NCI-H345 treated with DMSO at 0.1 percent for 48 hours (cell line): ENCODE measurements around the gene TSSC4.

Source experiments
- DNase-seq: peaks from one replicate; lab custom pipeline; 2025; ENCODE audit not compliant: unreplicated experiment; lab: John Stamatoyannopoulos, UW

TSSC4 gene

GRCh38 chr11:2368851-2369180, 31.7 kb upstream of the TSSC4 start:
- DNase-seq: no peak

DNA sequence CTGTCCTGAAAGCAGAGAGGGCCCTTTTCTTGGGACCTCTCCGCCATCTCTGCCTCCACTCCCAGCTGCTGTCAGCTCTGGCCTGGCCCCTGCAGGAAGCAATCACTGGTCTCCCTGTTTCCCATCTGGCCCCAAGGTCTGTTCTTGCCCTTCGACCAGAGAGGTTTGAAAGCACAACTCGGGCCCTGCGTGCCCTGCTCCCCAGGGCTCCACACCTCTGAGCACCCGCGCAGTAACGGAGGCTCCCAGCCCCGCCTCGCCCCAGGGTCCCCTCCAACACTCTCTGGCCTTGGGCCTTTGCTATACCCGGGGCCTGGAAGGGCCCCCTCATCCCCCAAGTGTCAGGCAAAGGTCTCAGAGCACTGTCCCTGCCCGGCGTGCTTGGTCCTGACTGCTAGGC, 31.2 kb upstream of the TSSC4 start:
- DNase-seq: no peak

- no peak for DNase-seq
Measured at GRCh38 chr11:2369896-2370295, 30.7 kb upstream of the TSSC4 start.

- no peak for DNase-seq
Measured at GRCh38 chr11:2374456-2375201, 25.9 kb upstream of the TSSC4 start.

GRCh38 chr11:2375341-2375853, 25.2 kb upstream of the TSSC4 start:
- no peak for DNase-seq

DNA sequence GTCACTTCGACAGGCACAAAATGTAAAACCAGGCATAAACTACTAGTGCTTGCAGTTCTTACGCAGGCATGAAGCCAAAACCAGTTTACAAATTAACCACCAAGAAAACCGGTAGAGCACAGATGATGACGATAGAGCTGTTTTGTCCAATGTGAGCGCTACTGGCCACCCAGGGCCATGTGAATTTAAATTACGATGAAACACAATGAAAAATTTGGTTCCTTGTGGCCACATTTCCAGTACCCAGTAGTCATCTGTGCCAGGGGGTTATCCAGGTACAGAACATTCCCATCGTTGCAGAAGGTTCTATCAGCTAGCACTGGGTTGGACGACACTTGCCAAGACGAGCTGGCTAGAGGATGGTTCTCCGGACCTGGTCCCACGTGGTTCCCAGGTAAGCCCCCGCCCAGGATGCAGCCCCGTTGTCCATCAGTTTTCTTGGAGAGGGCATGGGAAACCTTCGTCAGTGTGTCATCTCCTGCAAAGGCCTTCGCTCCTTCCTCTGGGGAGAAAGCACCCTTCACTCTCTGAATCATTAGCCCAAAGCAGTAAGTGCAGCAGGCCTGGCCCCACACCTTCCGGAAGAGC, 24.5 kb upstream of the TSSC4 start:
- DNase-seq: no peak

- no peak for DNase-seq
Measured at GRCh38 chr11:2376751-2377451, 23.6 kb upstream of the TSSC4 start, which contains the start of gene CD81. TSS of gene CD81 (plus strand) at chr11:2377310. CDS start at chr11:2377550, 240 bp downstream.

GRCh38 chr11:2377511-2378443, 22.8 kb upstream of the TSSC4 start:
- DNase-seq: no peak

GRCh38 chr11:2378527-2379210, 21.9 kb upstream of the TSSC4 start:
- DNase-seq: no peak

DNA sequence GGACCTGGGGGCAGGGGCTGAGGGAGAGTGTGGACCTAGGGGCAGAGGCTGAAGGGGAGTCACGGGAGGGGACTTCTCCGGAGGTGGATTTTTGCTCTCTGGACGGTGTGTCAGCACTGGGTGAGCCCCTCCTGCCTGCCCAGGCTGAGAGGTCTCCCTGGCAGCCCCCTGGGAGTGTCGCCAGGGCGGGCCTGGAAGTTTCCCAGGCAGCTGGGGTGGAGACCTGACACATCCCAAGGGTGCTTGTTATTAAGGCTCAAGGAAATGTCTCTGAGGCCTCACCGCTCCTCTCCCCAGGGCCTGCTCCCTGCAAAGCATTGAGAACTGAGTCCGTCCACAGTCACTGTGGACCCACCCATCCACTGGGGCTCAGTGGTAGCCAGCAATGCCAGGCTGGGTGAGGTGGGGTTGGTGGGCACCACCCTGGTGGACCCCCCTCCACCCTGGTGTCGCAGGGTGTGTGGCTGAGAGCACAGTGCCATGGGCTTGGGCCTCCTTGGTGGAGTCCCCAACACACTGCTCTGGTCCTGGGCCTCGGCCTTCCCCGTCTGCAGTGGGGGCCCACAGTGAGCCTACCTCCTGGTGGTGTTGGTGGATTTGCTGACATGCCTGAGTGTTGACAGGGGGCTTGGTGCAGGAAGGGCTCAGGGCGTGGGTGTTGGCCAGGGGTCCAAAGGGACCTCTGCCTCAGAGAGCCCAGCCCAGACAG, 20.9 kb upstream of the TSSC4 start:
- DNase-seq: no peak

DNA sequence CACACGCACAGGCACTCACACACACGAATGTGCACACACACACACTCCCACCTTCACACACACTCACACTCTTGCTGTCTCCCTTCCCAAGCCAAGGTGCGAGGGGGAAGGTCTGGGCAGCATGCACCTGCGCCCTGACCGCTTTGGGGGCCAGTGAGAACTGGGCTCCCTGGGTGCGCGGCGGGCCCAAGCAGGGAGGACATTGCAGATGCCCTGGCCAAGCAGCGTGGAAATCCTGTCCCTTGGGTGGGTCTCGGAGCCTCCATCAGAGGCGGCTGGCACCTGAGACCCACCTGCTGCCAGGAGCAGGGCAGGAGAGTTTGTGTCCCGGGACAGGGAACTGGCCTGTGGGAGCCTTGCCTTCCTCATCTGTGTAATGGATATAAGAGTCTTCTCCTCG, 20.2 kb upstream of the TSSC4 start:
- DNase-seq: no peak

DNA sequence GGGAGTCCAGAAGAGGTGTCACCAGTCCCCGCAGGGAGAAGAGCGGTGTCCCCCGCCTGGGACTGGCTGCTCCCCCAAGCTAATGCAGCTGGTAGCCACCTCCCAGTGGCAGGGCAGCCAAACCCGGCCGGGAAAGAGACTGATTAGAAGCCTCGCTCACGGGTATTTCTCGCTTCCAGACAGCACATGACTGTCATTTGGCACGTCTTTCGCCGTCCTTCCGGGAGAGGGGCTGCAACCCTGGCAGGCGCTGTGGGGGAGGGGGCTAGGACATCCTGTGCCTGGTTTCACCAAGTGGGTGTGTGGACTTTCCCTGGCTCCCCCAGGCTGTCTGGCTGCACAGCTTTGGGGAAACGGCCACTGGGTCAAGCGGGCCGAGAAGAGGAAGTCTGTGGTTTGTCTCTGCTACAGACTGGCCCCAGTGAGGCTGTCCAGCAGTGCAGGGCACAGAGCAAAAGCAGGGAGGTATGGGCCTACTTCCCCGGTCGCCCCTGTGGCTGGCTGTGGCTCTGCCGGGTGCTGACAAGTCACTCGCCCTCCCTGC, 19.7 kb upstream of the TSSC4 start:
- no peak for DNase-seq

GRCh38 chr11:2381494-2382128, 18.9 kb upstream of the TSSC4 start:
- no peak for DNase-seq

GRCh38 chr11:2382129-2382517, 18.4 kb upstream of the TSSC4 start:
- DNase-seq: no peak

DNA sequence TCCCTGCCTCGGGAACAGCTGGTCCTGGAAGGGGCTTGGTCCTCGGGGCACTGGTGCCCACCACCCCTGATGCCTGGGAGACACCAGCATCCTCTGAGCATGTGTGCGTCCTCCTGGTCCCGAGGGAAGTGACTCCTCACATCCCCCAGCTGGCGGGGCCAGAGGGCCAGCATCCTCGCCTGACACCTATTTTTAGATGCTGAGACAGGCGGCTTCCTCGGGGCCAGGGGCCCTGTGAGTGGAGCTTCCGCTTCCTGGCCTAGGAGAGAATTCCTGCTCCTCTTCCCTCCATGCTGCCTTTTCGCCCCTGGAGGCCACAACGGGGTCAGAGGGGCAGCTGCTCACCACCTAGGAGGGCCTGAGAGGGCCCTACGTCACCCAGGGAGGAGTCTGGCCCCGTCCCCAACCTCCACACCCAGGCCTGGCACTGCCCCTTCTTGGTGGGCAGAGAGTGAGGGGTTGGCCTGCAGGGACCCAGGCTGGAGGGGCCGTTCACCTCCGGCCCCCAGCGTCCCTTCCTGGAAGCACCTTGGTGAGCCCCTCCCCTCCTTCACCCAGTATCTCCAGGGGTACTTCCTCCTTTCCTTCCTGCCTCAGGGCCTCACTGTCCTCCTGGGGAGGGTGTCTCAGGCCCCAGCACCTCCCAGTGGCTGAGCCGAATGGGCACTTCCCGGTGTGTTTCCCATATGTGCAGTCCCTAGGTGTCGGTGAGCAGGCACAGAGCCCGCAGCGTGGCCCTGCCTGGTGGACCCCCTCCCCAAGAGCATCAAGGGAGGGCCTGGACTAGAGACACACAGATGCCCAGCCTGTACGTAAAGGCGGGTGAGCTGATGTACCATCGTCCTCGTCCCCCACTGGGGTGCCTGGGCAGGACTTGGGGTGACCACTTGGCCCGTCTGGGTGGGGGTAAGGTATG, 17.4 kb upstream of the TSSC4 start:
- DNase-seq: no peak

GRCh38 chr11:2383852-2384804, 16.4 kb upstream of the TSSC4 start:
- DNase-seq: no peak
